Thyroid gland (tissue), 4 donors: ENCODE results near the gene TDRD1.

ENCODE experiments used
- POLR2A ChIP-seq, 2 donors: fragments of 450-650 bp; IDR thresholded peaks; one replicate each; pipeline ENCODE4 v1.6.1; 2017; ENCODE audit warnings: antibody characterized with exemption in 2 of 2, mild to moderate bottlenecking in 2 of 2, moderate library complexity in 1 of 2
- TF ChIP-seq, protein P1 (sequence below), 6 experiments: fragments of 200-600 bp in 3 of 6; fragments of 450-650 bp in 3 of 6; sonication (generic) in 3 of 6; IDR thresholded peaks; one replicate each; pipeline ENCODE4 v1.5.1; 2016 to 2019; ENCODE audit warnings: antibody characterized with exemption in 6 of 6, mild to moderate bottlenecking in 2 of 6, inconsistent platforms in 1 of 6, moderate library complexity in 1 of 6

DNA sequence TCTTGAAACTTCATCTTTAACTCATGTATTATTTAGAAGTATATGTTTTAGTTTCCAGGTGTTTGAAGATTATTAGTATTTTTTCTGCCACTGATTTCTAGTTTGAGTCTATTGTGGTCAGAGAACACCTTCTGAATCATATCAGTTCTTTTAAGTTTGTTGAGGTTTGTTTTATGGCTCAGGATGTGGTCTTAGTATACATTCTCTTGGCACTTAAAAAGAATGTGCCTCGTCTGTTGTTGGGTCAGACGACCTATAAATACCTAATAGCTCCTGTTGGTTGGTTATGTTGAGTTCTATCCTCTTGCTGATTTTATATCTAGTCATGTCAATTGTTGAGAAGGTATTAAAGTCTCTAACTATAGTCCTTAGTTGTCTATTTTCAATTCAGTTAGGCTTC, 15.9 kb downstream of the TDRD1 start:
- no peak for TF ChIP-seq POLR2A (IDR thresholded peaks at IDR 0.05)
- TF ChIP-seq, protein P1, sequence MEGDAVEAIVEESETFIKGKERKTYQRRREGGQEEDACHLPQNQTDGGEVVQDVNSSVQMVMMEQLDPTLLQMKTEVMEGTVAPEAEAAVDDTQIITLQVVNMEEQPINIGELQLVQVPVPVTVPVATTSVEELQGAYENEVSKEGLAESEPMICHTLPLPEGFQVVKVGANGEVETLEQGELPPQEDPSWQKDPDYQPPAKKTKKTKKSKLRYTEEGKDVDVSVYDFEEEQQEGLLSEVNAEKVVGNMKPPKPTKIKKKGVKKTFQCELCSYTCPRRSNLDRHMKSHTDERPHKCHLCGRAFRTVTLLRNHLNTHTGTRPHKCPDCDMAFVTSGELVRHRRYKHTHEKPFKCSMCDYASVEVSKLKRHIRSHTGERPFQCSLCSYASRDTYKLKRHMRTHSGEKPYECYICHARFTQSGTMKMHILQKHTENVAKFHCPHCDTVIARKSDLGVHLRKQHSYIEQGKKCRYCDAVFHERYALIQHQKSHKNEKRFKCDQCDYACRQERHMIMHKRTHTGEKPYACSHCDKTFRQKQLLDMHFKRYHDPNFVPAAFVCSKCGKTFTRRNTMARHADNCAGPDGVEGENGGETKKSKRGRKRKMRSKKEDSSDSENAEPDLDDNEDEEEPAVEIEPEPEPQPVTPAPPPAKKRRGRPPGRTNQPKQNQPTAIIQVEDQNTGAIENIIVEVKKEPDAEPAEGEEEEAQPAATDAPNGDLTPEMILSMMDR (IDR thresholded peaks at IDR 0.05): no peak
